ENCODE results near the gene CELA2A.
A peak's percentile ranks its signal among the peaks of the same experiment; 100 is the strongest.

- TF ChIP-seq GATA3 (IDR thresholded peaks at IDR 0.05; ENCODE audit: low read depth, low read length) (no peak; the same call in 1 of the 2 replicates), GATA2 (IDR thresholded peaks at IDR 0.05; ENCODE audit: low read depth, low read length) (peak; percentile 88)
These were observed 3.5 kb downstream of the CELA2A start for GRCh38 chr1:15459771-15460707.
